SK-MEL-5 (cell line): ENCODE data around the gene GJB6. TPM values are rescaled to one million over a fixed set of nuclear protein-coding genes. Genes with fewer than 3 reads are reported as not detected.

Experiments
- DNase-seq: peaks from one replicate; pipeline ENCODE4 v3.0.0-alpha.2; 2016; ENCODE audit warnings: low read depth, low spot score
- in situ Hi-C: cut with HindIII; loops from 2 replicates; pipeline ENCODE4 v1.10.0; 2016; ENCODE audit warnings: low sequenced_read_pairs, high pct_unique_total_duplicates, low pct_unique_long_range_greater_than_20kb
- total RNA-seq: library from RNA; depleted of rRNA; stranded (reverse); fragments of >200 nt; shearing (Covaris generic); gene quantifications from 2 replicates; pipeline ENCODE4 v1.2.3, GENCODE V29; 2014

GJB6 gene
- total RNA-seq, 1 experiment from 2014 or later = not detected

DNA sequence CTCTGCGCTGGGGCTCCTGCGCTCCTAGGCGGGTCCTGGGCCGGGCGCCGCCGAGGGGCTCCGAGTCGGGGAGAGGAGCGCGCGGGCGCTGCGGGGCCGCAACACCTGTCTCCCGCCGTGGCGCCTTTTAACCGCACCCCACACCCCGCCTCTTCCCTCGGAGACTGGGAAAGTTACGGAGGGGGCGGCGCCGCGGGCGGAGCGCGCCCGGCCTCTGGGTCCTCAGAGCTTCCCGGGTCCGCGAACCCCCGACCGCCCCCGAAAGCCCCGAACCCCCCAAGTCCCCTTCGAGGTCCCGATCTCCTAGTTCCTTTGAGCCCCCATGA, 39.3 kb downstream of the GJB6 start, which contains the start of gene GJB2:
Gene GJB2 (minus strand): TSS at position 103 of the 326 bp plus-strand sequence. CDS start 3,357 bp downstream, outside the sequence.
- no peak for DNase-seq
- in situ Hi-C loops = loop anchor here (10.0 to 25.0 kb wide), 2 partner anchors 92 to 220 kb away; no protein-coding TSS in a partner anchor

GRCh38 chr13:20192158-20192835, 39.8 kb downstream of the GJB6 start:
- no peak for DNase-seq
- in situ Hi-C loops = loop anchor here (10.0 to 25.0 kb wide), 2 partner anchors 93 to 220 kb away; no protein-coding TSS in a partner anchor

DNA sequence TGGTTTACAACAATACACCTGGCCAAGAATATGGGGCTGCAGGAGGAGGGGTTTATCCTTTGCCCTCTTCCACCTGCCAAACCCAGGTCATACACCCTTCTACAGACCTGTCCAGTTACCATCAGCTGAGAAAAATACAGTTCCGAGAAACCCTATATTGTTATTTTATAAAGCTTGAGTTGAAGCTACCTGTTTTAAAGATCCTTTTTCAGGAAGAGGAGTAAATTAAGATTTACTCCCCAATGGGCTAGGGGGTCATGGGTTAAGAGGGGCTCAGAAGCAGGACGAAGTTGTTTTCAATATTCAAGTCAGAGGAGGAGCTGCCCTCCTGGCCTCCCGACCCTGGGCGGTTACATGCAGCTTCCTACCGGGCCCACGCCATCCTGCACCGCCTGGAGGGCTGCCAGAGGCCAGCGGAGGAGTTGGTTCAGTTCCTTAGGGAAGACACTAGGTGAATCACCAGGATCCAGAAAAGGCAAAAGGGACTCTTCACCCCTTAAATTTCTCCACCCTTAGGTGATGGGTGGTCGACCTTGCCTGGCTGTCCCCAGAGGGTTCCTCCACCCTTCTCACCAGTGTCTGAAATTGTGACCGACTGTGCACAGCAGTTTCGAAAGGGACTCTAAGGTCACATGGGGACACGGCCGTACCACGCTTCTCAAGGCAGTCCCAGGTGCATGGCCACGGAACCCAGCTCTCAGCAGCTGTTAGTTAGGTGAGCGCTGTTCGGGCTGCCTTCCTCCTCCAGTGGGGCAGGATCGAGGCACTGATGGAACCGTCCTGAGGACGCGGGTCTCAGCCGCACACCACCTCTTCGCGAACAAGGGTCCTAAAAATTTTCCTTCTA, 40.6 kb downstream of the GJB6 start:
- no peak for DNase-seq
- in situ Hi-C loops = loop anchor here (10.0 to 25.0 kb wide), 2 partner anchors 93 to 221 kb away; no protein-coding TSS in a partner anchor

- DNase-seq = no peak
- in situ Hi-C loops = loop anchor here (10.0 to 25.0 kb wide), 2 partner anchors 94 to 222 kb away; no protein-coding TSS in a partner anchor
These were observed 41.4 kb downstream of the GJB6 start for GRCh38 chr13:20190481-20191310.

- DNase-seq = no peak
- in situ Hi-C loops = loop anchor here (10.0 to 25.0 kb wide), 2 partner anchors 95 to 222 kb away; no protein-coding TSS in a partner anchor
These were observed 42.0 kb downstream of the GJB6 start for GRCh38 chr13:20190076-20190475.

- no peak for DNase-seq
- in situ Hi-C loops = loop anchor here (25.0 kb wide), 1 partner anchor 223 kb away; no protein-coding TSS in a partner anchor
These were observed 43.2 kb downstream of the GJB6 start for GRCh38 chr13:20188667-20189553.

DNA sequence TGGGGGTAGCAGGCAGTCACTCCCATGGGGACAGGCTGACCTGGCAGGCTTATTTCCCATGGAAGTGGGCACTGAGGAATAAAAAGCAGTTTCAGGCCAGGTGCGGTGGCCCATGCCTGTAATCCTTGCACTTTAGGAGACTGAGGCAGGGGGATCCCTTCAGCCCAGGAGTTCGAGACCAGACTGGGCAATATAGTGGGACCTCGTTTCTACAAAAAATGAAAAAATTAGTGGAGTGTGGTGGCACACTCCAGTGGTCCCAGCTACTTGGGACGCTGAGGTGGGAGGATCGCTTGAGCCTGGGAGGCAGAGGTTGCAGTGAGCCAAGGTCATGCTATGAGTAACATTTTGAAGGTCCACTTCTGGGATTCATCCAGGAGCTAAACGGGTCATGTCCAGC, 45.3 kb downstream of the GJB6 start:
- no peak for DNase-seq
- in situ Hi-C loops = loop anchor here (25.0 kb wide), 1 partner anchor 226 kb away; no protein-coding TSS in a partner anchor

DNA sequence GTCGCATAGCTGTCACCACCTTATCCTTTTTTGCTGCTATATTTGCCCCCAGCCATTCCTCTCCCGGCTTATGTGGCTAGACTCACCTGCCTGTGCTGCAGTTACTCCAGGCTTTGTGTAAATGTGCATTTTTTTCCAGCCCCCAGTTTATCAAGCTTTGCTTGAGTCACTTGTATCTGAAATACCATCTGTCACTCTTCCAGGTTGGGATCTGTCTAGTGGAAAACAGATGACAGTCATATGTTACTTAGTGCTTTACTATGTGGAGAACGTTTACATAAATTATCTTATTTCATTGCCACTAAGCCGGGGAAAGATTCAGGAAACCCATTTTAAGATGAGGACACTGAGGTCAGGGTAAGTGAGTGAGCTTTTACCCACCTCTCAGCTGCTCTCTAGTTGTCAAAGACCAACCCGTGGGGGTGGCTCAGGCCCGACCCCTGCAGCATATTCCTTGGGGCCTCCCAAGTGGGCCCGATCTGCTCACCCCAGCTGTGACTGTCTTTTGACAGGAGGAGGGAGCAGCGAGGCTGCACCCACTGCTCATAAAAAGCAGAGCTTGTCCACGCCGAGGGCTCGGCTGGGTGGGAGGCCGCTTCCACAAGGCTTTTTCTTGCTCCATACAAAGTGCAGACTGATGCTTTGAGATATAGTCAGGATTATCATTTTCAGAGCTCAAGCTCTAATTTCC, 46.6 kb downstream of the GJB6 start:
- no peak for DNase-seq
- in situ Hi-C loops = loop anchor here (25.0 kb wide), 1 partner anchor 227 kb away; no protein-coding TSS in a partner anchor

GRCh38 chr13:20182231-20182846, 49.8 kb downstream of the GJB6 start:
- peak; percentile 89 for DNase-seq
- in situ Hi-C loops = loop anchor here (25.0 kb wide), 1 partner anchor 230 kb away; no protein-coding TSS in a partner anchor

- no peak for DNase-seq
- in situ Hi-C loops = loop anchor here (25.0 kb wide), 1 partner anchor 231 kb away; no protein-coding TSS in a partner anchor
These were observed 50.9 kb downstream of the GJB6 start for GRCh38 chr13:20181188-20181587.

- in situ Hi-C loops = loop anchor here (25.0 kb wide), 1 partner anchor 234 kb away; no protein-coding TSS in a partner anchor
- DNase-seq = peak; percentile 60
These were observed 54.0 kb downstream of the GJB6 start for GRCh38 chr13:20178156-20178555.

- in situ Hi-C loops = loop anchor here (25.0 kb wide), 1 partner anchor 235 kb away; no protein-coding TSS in a partner anchor
- no peak for DNase-seq
These were observed 54.9 kb downstream of the GJB6 start for GRCh38 chr13:20177049-20177831.

GRCh38 chr13:20175907-20176652, 56.0 kb downstream of the GJB6 start:
- in situ Hi-C loops = loop anchor here (25.0 kb wide), 1 partner anchor 236 kb away; no protein-coding TSS in a partner anchor
- no peak for DNase-seq

DNA sequence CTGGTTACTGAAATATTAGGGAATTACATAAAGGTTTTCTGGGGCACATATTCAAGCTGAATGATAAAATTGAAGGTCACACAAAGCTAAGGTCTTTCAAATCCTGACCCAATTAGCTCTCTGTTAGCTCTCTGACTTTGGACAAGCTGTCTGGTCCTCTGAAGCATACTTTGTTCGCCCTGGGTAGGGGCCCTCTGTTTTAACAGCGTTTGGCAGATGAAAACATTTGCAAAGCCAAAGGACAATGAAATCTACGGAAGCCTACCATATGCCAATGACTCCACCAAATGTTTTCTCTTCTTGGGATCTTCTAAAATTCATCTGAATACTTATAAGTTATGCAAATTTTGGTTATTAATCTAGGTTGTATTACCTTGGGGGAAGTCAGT, 56.7 kb downstream of the GJB6 start:
- in situ Hi-C loops = loop anchor here (25.0 kb wide), 1 partner anchor 237 kb away; no protein-coding TSS in a partner anchor
- DNase-seq = no peak
